Fibroblast of lung (primary cell): ENCODE measurements around the gene MSI2. TPM values are rescaled to one million over a fixed set of nuclear protein-coding genes. Genes with fewer than 3 reads are reported as not detected.

Source experiments
- DNase-seq, 2 donors: peaks; one replicate each; pipeline versions ENCODE4 v3.0.0 to v3.0.0-alpha.2; 2010; ENCODE audit warnings: low read depth in 2 of 2
- H2AFZ ChIP-seq: 2 replicates; pipeline ENCODE4 v1.5.1; 2012; ENCODE audit warnings: low read length, control low read depth, inconsistent platforms
- H3K27ac ChIP-seq: 2 replicates; pipeline ENCODE4 v1.5.1; 2011; ENCODE audit warnings: low read length, control low read depth; ENCODE audit not compliant: insufficient read depth
- H3K27me3 ChIP-seq: 2 replicates; pipeline ENCODE4 v1.5.1; 2011; ENCODE audit warnings: mild to moderate bottlenecking, low read length; ENCODE audit not compliant: control insufficient read depth, insufficient read depth
- H3K36me3 ChIP-seq: 2 replicates; pipeline ENCODE4 v1.5.1; 2011; ENCODE audit warnings: low read length; ENCODE audit not compliant: control insufficient read depth, insufficient read depth
- H3K4me1 ChIP-seq: 2 replicates; pipeline ENCODE4 v1.5.1; 2011; ENCODE audit warnings: low read length; ENCODE audit not compliant: control insufficient read depth, insufficient read depth; ENCODE audit errors: extremely low read depth
- H3K4me2 ChIP-seq: 2 replicates; pipeline ENCODE4 v1.5.1; 2011; ENCODE audit warnings: low read length, control low read depth; ENCODE audit not compliant: insufficient read depth; ENCODE audit errors: extremely low read depth
- H3K4me3 ChIP-seq, 4 experiments: fragments of 200-600 bp in 1 of 4; sonication (generic) in 1 of 4; replicated peaks in 1 of 4; 2 replicates each; pipeline ENCODE4 v1.5.1; 2011 to 2016; ENCODE audit warnings: low read length in 4 of 4, low read depth in 3 of 4, mild to moderate bottlenecking in 3 of 4, control low read depth in 2 of 4, inconsistent platforms in 1 of 4, mixed read lengths in 1 of 4; ENCODE audit not compliant: insufficient read depth in 1 of 4; ENCODE audit errors: control extremely low read depth in 1 of 4
- H3K79me2 ChIP-seq: 2 replicates; pipeline ENCODE4 v1.5.1; 2012; ENCODE audit warnings: mild to moderate bottlenecking, low read length, inconsistent platforms; ENCODE audit not compliant: control insufficient read depth, insufficient read depth
- H3K9ac ChIP-seq: 2 replicates; pipeline ENCODE4 v1.5.1; 2011; ENCODE audit warnings: mild to moderate bottlenecking, low read length, control low read depth; ENCODE audit not compliant: insufficient read depth
- H3K9me3 ChIP-seq: 2 replicates; pipeline ENCODE4 v1.5.1; 2012; ENCODE audit warnings: low read depth, low read length; ENCODE audit not compliant: control insufficient read depth, insufficient read depth
- H4K20me1 ChIP-seq: 2 replicates; pipeline ENCODE4 v1.5.1; 2011; ENCODE audit warnings: low read length; ENCODE audit not compliant: control insufficient read depth, insufficient read depth; ENCODE audit errors: extremely low read depth
- CTCF ChIP-seq, 2 donors: IDR thresholded peaks in 1 of 2; conservative IDR thresholded peaks in 1 of 2; 1 replicate in 1 of 2; 2 replicates in 1 of 2; pipeline ENCODE4 v1.5.1; 2011 to 2012; ENCODE audit warnings: low read length in 2 of 2, control low read depth in 1 of 2, inconsistent platforms in 1 of 2, low read depth in 1 of 2, mild to moderate bottlenecking in 1 of 2
- EZH2 ChIP-seq: IDR thresholded peaks from 2 replicates; pipeline ENCODE4 v1.5.1; 2012; ENCODE audit warnings: low read length, control low read depth, mild to moderate bottlenecking; ENCODE audit errors: missing control alignments
- polyA plus RNA-seq, 2 donors: library from polyadenylated mRNA; depleted of rRNA in 1 of 2; stranded (reverse) in 1 of 2; unstranded in 1 of 2; fragments of >200 nt; gene quantifications; 2 replicates each; pipeline ENCODE4 v1.2.1, GENCODE V29; 2011 to 2012; ENCODE audit warnings: missing spikeins in 1 of 2
- total RNA-seq: library from RNA; depleted of rRNA; stranded (reverse); fragments of >200 nt; gene quantifications from 2 replicates; pipeline ENCODE4 v1.2.1, GENCODE V29; 2014

The MSI2 gene
- total and polyA plus RNA-seq, 2 donors (not counting 1 experiment from before 2014, with no cell fraction given), result 6.8 to 14.2 TPM

GRCh38 chr17:57645950-57646665 lies 389.8 kb downstream of the MSI2 start:
- no peaks in the 10 kb centered on the region for H3K9me3 ChIP-seq
- no peaks in the 10 kb centered on the region for H3K79me2 ChIP-seq
- no peaks in the 10 kb centered on the region for H3K4me1 ChIP-seq
- no peak overlapping the region for H3K4me3 ChIP-seq
- no peak overlapping the region for H3K27ac ChIP-seq
- no peak for DNase-seq
- H3K27me3 ChIP-seq, result no peaks in the 10 kb centered on the region
- no peaks in the 10 kb centered on the region for H4K20me1 ChIP-seq
- no peak overlapping the region for H3K4me2 ChIP-seq
- H2AFZ ChIP-seq, result no peak overlapping the region
- no peak overlapping the region for H3K9ac ChIP-seq
- H3K36me3 ChIP-seq, result no peaks in the 10 kb centered on the region
- TF ChIP-seq EZH2 (no peak), CTCF (conservative IDR thresholded peaks at IDR 0.05 in 1 of 2, IDR thresholded peaks at IDR 0.05 in 1 of 2; ENCODE audit: low read depth in 1 of 2, low read length in 2 of 2) (no peak)

- Histone ChIP-seq H3K9ac (no peak overlapping the region), H4K20me1 (no peaks in the 10 kb centered on the region), H3K79me2 (no peaks in the 10 kb centered on the region), H2AFZ (no peak overlapping the region), H3K9me3 (no peaks in the 10 kb centered on the region), H3K27ac (no peak overlapping the region), H3K36me3 (no peaks in the 10 kb centered on the region), H3K4me3 (no peak overlapping the region), H3K27me3 (no peaks in the 10 kb centered on the region), H3K4me1 (no peaks in the 10 kb centered on the region), H3K4me2 (no peak overlapping the region)
- TF ChIP-seq CTCF (conservative IDR thresholded peaks at IDR 0.05 in 1 of 2, IDR thresholded peaks at IDR 0.05 in 1 of 2; ENCODE audit: low read depth in 1 of 2, low read length in 2 of 2) (no peak), EZH2 (no peak)
- DNase-seq, result no peak
Measured at GRCh38 chr17:57648720-57649119, 392.4 kb downstream of the MSI2 start.

GRCh38 chr17:57649191-57649590 lies 392.9 kb downstream of the MSI2 start:
- no peak overlapping the region for H3K4me2 ChIP-seq
- no peak overlapping the region for H3K4me3 ChIP-seq
- no peak for DNase-seq
- TF ChIP-seq CTCF (conservative IDR thresholded peaks at IDR 0.05 in 1 of 2, IDR thresholded peaks at IDR 0.05 in 1 of 2; ENCODE audit: low read depth in 1 of 2, low read length in 2 of 2), result no peak
- TF ChIP-seq EZH2, result no peak
- H3K9ac ChIP-seq, result no peak overlapping the region
- no peaks in the 10 kb centered on the region for H3K36me3 ChIP-seq
- no peaks in the 10 kb centered on the region for H4K20me1 ChIP-seq
- H3K27me3 ChIP-seq, result no peaks in the 10 kb centered on the region
- no peaks in the 10 kb centered on the region for H3K4me1 ChIP-seq
- no peaks in the 10 kb centered on the region for H3K9me3 ChIP-seq
- no peaks in the 10 kb centered on the region for H3K79me2 ChIP-seq
- H2AFZ ChIP-seq, result no peak overlapping the region
- H3K27ac ChIP-seq, result no peak overlapping the region
